Osteoblast (primary cell): ENCODE data around the gene KLHL17. TPM values are rescaled to one million over a fixed set of nuclear protein-coding genes. Genes with fewer than 3 reads are reported as not detected.

Source experiments
- DNase-seq: peaks from one replicate; pipeline ENCODE4 v3.0.0; 2011; ENCODE audit warnings: low spot score, mixed read lengths; ENCODE audit not compliant: insufficient read length; ENCODE audit errors: missing footprints
- H2AFZ ChIP-seq: 2 replicates; pipeline ENCODE4 v1.6.0; 2011; ENCODE audit warnings: mild to moderate bottlenecking, low read length
- H3K27ac ChIP-seq: 2 replicates; pipeline ENCODE4 v1.5.1; 2011; ENCODE audit warnings: mild to moderate bottlenecking, low read depth, low read length, moderate library complexity
- H3K27me3 ChIP-seq: 2 replicates; pipeline ENCODE4 v1.6.0; 2012; ENCODE audit warnings: mild to moderate bottlenecking, control low read depth, inconsistent platforms, low read length, moderate library complexity; ENCODE audit not compliant: insufficient read depth
- H3K36me3 ChIP-seq: 2 replicates; pipeline ENCODE4 v1.5.1; 2011; ENCODE audit warnings: mild to moderate bottlenecking, low read length, control low read depth, moderate library complexity; ENCODE audit not compliant: insufficient read depth
- H3K4me1 ChIP-seq: 2 replicates; pipeline ENCODE4 v1.5.1; 2011; ENCODE audit warnings: mild to moderate bottlenecking, low read length, control low read depth, moderate library complexity; ENCODE audit not compliant: insufficient read depth
- H3K4me2 ChIP-seq: 2 replicates; pipeline ENCODE4 v1.6.0; 2011; ENCODE audit warnings: mild to moderate bottlenecking, low read length; ENCODE audit not compliant: insufficient read depth
- H3K4me3 ChIP-seq: fragments of 200-600 bp; sonication (generic); 3 replicates; pipeline ENCODE4 v1.5.1; 2012; ENCODE audit warnings: mild to moderate bottlenecking, low read length, inconsistent platforms; ENCODE audit not compliant: insufficient read depth
- H3K79me2 ChIP-seq: 2 replicates; pipeline ENCODE4 v1.6.0; 2012; ENCODE audit warnings: mild to moderate bottlenecking, low read length, control low read depth, inconsistent platforms; ENCODE audit not compliant: insufficient read depth
- H3K9me3 ChIP-seq: 2 replicates; pipeline ENCODE4 v1.5.1; 2011; ENCODE audit warnings: low read depth, low read length, control low read depth
- H4K20me1 ChIP-seq: 2 replicates; pipeline ENCODE4 v1.6.0; 2012; ENCODE audit warnings: mild to moderate bottlenecking, low read length, control low read depth; ENCODE audit not compliant: insufficient read depth
- total RNA-seq: library from RNA; depleted of rRNA; stranded (reverse); fragments of >200 nt; gene quantifications from 2 replicates; pipeline ENCODE4 v1.2.3, GENCODE V29; 2012
- TF ChIP-seq, protein P1 (sequence below): IDR thresholded peaks from 2 replicates; pipeline ENCODE4 v1.5.1; 2011; ENCODE audit warnings: mild to moderate bottlenecking, low read depth, low read length, moderate library complexity; ENCODE audit errors: extremely low read depth

The KLHL17 gene
- total RNA-seq, 1 donor, result 5.4 TPM

- no peak for DNase-seq
- TF ChIP-seq, protein P1, sequence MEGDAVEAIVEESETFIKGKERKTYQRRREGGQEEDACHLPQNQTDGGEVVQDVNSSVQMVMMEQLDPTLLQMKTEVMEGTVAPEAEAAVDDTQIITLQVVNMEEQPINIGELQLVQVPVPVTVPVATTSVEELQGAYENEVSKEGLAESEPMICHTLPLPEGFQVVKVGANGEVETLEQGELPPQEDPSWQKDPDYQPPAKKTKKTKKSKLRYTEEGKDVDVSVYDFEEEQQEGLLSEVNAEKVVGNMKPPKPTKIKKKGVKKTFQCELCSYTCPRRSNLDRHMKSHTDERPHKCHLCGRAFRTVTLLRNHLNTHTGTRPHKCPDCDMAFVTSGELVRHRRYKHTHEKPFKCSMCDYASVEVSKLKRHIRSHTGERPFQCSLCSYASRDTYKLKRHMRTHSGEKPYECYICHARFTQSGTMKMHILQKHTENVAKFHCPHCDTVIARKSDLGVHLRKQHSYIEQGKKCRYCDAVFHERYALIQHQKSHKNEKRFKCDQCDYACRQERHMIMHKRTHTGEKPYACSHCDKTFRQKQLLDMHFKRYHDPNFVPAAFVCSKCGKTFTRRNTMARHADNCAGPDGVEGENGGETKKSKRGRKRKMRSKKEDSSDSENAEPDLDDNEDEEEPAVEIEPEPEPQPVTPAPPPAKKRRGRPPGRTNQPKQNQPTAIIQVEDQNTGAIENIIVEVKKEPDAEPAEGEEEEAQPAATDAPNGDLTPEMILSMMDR, result no peak
Observed at GRCh38 chr1:933603-933940, 26.8 kb upstream of the KLHL17 start.

DNA sequence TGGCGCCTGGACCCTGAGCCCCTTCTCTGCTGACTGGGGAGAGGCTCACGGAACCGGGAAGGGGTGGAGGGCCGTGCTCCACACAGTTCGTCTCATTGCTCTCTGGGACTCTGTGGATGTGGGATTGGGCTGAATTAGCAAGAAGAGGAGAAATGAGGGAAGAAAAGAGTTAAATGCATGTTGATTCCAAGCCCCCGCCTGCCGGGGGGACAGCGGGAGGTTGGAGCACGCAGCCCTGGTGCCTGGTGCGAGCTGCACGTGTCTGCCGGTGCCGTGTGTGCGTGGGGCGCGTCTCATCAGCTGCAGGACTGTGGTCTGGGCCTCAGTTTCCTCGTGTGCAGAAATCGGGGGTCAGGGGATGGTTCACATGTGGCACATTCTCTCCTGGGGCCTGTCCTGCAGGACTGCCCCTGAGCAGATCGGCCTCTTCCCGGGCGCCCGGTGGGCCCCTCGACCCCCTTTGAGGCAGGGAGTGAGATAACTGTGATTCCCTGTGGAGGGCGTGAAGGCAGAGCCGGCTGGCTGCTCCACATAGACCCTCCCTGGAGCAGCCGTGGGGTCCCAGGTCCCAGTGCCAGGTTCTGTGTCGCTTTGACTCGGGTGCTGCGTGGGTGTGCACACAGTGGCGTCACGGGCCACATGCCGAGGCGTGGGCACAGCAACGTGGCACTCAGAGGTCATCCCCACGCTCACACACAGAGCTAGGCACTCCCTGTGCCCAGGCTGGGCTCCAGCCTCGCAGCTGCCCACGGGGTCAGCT lies 25.2 kb upstream of the KLHL17 start:
- Histone ChIP-seq H3K27ac (no peak overlapping the region), H3K4me1 (peaks cover 17% of the 10 kb centered on the region), H4K20me1 (peaks cover 11% of the 10 kb centered on the region), H3K4me2 (no peak overlapping the region), H2AFZ (no peak overlapping the region), H3K79me2 (no peaks in the 10 kb centered on the region), H3K36me3 (peaks cover 3% of the 10 kb centered on the region), H3K9me3 (no peaks in the 10 kb centered on the region), H3K27me3 (no peaks in the 10 kb centered on the region), H3K4me3 (no peak overlapping the region)
- no peak for DNase-seq
- TF ChIP-seq, protein P1, result no peak

More at GRCh38 chr1:933603-933940, 26.8 kb upstream of the KLHL17 start:
- Histone ChIP-seq H3K4me1 (peaks cover 6% of the 10 kb centered on the region), H3K79me2 (no peaks in the 10 kb centered on the region), H3K9me3 (no peaks in the 10 kb centered on the region), H3K27ac (no peak overlapping the region), H3K27me3 (no peaks in the 10 kb centered on the region), H3K36me3 (peaks cover 3% of the 10 kb centered on the region), H3K4me2 (no peak overlapping the region), H2AFZ (no peak overlapping the region), H4K20me1 (peaks cover 20% of the 10 kb centered on the region), H3K4me3 (no peak overlapping the region)

- Histone ChIP-seq H3K79me2 (no peaks in the 10 kb centered on the region), H4K20me1 (peaks cover 11% of the 10 kb centered on the region), H3K4me3 (no peak overlapping the region), H3K9me3 (no peaks in the 10 kb centered on the region), H3K4me1 (peaks cover 21% of the 10 kb centered on the region), H3K36me3 (peaks cover 3% of the 10 kb centered on the region), H3K27ac (no peak overlapping the region), H3K4me2 (no peak overlapping the region), H3K27me3 (no peaks in the 10 kb centered on the region), H2AFZ (no peak overlapping the region)
- TF ChIP-seq, protein P1, result no peak
- DNase-seq, result no peak
Observed at GRCh38 chr1:935751-936231, 24.6 kb upstream of the KLHL17 start.

- no peak for DNase-seq
- no peaks in the 10 kb centered on the region for H3K9me3 ChIP-seq
- peaks cover 3% of the 10 kb centered on the region for H3K36me3 ChIP-seq
- H3K79me2 ChIP-seq, result no peaks in the 10 kb centered on the region
- no peaks in the 10 kb centered on the region for H3K27me3 ChIP-seq
- peaks cover 28% of the 10 kb centered on the region for H3K4me1 ChIP-seq
- TF ChIP-seq, protein P1, result no peak
- no peak overlapping the region for H3K27ac ChIP-seq
- no peak overlapping the region for H3K4me3 ChIP-seq
- H4K20me1 ChIP-seq, result peaks cover 8% of the 10 kb centered on the region
- H3K4me2 ChIP-seq, result no peak overlapping the region
- H2AFZ ChIP-seq, result no peak overlapping the region
Observed at GRCh38 chr1:936348-937264, 23.8 kb upstream of the KLHL17 start.
